SKM-1 (cell line): ENCODE data around the gene ANKH.
"Not testable (repeated sequence)": the region's sequence is repeated elsewhere in the genome, so short reads cannot be mapped to it uniquely, and the experiment has no call there.

Experiments
- DNase-seq: peaks from one replicate; lab custom pipeline; 2025; ENCODE audit not compliant: unreplicated experiment; lab: John Stamatoyannopoulos, UW

The ANKH gene

DNA sequence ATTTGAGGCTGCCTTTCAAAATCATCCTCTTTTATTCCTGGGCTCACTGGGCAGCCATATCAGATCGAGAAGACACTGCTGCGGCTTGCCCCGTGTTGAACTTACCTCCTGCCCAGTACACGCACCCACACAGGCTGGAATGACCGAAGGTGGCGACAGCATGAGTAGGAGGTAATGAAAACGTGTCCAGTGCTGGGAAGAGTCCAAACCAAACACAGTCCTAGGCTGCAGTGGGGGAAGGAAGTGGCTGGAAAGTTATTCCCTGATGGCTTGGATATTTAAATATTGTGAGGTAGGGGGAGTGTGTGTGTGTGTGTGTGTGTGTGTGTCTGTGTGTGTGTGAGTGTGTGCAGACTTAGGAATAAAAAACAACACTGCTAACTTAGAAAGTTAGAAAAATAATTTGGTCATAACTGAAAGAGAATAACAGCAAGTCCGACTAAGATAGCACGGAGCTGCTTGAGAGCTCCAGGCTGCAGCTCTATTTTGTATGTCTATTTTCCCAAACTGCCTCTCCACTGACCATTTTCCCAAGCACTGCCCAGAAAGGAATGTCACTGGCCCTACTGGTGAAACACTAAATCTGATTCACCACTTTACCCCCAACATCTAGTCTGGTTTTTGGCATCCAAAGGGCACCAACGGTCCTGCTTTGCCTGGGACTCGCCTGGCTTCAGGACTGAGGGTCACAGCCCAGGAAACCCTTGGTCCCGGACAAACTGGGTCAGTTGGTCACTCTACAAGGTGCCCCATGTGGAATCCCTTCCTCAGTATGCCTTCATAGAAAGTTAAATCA lies 41.2 kb downstream of the ANKH start:
- DNase-seq = no peak

- no peak for DNase-seq
These were observed 42.2 kb downstream of the ANKH start for GRCh38 chr5:14829396-14829795.

DNA sequence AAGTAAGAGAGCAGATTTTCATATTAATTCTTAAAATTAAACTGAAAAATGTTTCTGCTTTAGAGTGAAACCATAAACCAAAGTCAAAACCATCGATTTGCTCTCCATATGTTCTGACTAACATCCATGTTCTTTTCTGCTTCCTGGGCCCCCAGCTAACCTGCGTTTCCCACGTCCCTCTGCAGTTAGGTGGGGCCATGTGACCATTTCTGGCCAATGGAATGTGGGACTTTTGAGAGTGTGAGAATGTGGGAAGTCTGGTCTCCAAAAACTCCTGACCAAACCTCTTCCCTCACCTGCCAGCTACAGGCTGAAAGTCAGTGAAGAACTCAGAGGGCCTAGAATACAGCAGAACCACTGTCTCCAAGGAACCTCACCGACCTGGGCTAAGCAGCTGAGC lies 44.9 kb downstream of the ANKH start:
- no peak for DNase-seq

GRCh38 chr5:14825977-14826376 lies 45.6 kb downstream of the ANKH start:
- DNase-seq = no peak

GRCh38 chr5:14824499-14824898 lies 47.1 kb downstream of the ANKH start:
- no peak for DNase-seq

- DNase-seq = no peak
These were observed 50.3 kb downstream of the ANKH start for GRCh38 chr5:14821100-14821845.

GRCh38 chr5:14818931-14819790 lies 52.4 kb downstream of the ANKH start:
- DNase-seq = no peak

DNA sequence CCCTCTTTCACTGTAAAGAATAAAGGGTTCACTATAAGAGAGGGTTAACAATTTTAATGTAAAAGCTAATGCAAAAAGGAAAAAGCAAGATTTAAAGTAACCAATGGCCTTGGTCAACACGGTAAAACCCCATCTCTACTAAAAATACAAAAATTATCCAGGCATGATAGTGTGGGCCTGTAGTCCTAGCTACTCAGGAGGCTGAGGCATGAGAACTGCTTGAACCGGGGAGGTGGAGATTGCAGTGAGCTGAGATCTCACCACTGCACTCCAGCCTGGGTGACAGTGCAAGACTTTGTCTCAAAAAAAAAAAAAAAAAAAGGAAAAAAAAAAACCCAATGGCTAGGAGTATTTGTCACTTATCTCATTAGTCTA lies 53.8 kb downstream of the ANKH start:
- not testable (repeated sequence) for DNase-seq

DNA sequence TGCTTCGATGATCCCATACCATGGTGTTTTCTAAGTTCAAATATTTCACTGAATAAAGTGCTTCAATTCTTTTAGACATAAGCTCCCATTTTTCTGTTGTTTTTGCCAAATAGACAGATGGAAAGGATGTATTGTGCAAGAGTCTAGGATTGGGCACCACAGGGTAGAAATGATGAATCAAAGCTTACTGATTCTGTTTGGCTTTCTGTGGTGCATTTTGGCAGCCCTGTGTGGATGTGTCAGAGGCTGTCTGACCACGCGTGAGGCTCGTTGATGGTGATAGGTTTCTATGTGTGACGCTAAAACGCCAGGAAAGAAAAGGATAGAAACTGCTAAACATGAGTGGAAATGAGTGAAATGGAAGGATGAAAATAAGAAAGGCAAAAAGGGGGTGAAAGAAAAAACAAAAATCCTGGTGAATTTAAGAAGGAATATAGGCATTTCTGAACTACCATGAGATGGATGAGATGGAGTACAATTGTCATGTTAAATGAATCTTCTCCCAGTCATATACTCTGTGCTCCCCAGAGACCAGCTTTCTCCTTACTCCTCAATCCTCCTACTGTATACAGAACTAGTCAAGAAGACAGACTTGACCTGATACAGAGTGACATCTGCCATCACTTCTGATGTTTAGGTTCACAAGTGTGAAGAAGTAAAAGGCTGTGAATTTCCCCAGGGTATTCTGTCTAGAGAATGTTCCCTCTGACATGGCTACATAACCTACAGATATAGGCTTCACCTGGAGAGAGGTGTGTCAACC lies 54.4 kb downstream of the ANKH start:
- DNase-seq = no peak

- no peak for DNase-seq
These were observed 55.1 kb downstream of the ANKH start for GRCh38 chr5:14816374-14816998.

DNA sequence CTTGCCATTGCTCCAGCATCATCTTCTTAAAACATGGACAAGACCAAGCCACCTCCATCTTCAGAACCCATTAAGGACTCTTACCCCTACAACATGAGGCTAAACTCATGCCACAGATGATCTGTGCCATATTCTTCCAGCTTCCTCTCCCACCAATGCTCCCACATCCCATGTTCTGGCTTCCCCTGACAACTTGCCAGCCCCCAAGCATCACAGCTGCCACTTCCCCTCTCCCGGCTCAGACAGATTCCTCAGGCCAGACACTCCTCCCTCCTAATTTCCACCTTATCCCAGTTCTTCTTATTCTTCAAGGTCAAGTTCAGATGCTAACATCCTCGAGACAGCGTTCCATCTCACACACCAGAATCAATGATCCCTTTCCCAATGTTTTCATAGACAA lies 57.8 kb downstream of the ANKH start:
- no peak for DNase-seq

DNA sequence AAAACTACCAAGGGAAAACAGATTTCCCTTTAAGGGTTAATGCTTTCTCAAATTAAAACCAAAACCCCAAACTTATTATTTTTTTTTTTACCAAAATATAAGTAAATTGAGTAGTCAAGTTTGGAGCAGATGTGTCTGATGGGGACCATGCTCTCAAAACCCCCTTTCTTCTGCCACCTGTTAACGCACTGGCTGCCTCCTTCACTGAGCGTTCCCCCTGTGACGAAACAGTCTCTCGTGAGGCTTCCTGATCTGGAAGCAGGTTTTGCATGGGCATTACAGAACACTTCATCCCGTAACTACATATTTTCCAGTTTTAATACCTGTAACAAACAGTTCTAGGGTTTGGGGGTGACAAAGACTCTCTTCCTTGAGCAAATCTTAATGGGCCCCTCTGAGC lies 59.4 kb downstream of the ANKH start:
- no peak for DNase-seq

GRCh38 chr5:14810928-14811572 lies 60.5 kb downstream of the ANKH start:
- DNase-seq = no peak

GRCh38 chr5:14810282-14810681 lies 61.3 kb downstream of the ANKH start:
- DNase-seq = no peak

DNA sequence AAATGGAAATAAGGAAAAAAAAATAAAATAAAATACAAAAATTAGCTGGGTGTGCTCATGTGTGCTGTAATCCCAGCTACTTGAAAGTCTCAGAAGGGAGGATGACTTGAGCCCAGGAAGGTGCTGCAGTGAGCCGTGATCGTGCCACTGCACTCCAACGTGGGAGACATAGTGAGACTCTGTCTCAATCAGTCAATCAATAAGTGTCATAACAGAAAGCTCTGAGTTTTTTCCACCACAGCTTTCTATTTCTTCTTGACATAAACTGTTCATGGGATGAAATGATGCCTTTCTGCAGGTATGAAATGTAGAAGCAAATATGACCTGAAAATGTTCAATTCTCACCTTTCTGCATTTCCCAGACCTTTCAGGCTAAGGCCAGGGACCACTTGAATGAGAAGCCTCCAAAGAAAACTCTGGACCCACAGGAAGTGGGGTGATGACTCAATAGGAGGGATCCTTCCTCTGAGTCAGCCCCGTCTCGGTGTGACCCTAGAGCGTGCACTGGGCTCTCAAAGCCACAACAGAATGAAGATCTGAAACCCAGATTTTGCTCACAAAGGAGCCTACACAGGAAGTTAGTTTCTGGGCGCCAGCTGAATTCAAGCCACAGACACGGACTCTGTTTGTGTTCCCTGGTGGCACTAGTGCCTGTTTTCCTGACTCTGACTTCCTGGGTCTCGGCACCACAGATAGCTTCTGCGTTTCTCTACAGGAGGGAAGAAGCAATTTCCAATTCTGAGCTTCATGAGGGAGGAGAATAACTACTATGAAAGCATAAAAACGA lies 62.0 kb downstream of the ANKH start:
- DNase-seq = peak; percentile 59

DNA sequence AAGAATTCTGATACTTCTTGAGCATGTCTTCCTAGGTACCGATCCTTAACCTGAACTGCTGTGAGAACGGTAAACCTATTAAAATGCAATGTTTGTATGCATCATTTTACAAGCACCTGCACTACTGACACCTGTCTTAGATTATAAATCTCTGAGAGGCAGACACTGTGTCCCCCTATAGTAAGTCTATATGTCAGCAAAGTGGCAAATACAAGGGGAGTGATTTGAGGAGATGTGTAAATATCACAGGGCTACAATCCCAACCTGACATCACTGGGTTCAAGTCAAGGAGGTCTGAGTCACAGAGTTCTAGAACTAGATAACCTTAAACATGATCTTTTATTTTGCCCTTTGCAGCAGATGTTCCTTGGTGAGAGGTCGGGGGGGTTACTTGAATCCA lies 64.1 kb downstream of the ANKH start:
- DNase-seq = no peak

DNA sequence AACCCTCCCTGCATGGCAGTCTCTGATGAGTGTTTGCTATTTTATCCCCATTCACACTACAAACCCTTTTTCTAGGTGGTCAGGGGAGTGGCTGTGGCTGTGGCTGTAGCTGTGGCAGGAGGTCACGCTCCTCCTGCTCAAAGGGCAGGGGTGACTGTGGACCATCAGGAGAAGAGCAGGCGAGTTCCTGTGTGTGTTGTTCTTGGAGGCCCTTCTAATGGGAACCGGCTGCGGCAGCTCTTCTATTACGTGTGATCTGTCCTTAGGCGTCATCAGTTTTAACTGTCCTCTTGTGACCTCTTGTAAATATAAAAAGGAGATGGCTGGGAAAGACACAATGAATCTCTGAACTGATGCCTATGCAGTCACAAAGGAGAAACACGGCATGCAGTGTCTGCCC lies 65.1 kb downstream of the ANKH start:
- no peak for DNase-seq

DNA sequence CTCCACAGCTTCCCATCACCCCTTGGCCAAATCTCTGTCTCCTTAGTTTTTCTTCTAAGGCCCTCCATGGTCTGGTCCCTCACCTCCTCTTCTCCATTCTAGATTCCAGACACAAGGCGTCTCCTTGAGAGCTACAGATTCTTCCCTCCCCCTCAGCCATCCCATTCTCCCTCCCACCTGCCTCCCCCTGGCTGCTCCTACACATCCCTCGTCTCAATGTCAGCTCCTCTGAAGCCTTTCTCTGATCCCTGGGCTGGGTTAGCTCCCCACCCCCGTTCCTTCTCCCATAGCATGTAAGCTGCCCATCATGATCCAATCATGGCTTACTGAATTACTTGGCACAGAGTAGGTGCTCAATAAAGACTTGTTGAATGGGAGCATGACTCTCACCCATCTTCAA lies 69.0 kb downstream of the ANKH start:
- DNase-seq = no peak

GRCh38 chr5:14801792-14802191 lies 69.8 kb downstream of the ANKH start:
- DNase-seq = no peak
